ENCODE data around the gene GLI3. TPM values are rescaled to one million over a fixed set of nuclear protein-coding genes. Genes with fewer than 3 reads are reported as not detected.

Gene GLI3
- total RNA-seq, 1 donor from 2014 or later = 32.0 TPM

DNA sequence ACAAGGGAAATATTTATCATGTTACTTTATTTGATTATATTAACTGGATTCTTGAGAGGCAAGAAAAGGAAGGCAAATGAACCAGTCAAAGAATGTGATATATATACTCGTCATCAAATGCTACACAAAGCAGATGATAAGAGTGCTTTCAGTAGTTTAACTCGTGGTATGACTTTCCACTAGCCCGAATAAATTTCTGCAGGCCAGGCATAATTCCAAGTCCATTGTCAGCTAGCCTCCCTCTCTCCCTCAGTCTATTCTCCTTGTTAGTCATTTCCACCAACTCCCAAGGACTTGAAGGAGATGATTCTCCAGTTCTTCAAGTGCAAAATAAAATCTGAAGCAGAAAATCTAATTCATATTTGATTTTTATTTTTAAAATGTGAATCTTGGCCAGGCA lies 190.5 kb downstream of the GLI3 start:
- Histone ChIP-seq H3K9ac (no peak overlapping the region), H3K36me3 (peaks cover 16% of the 10 kb centered on the region), H3K4me1 (no peaks in the 10 kb centered on the region), H4K20me1 (ENCODE audit: low read depth) (peaks cover 51% of the 10 kb centered on the region), H2AFZ (replicated peaks) (no peak overlapping the region), H3K79me2 (ENCODE audit: low read depth) (peaks cover 59% of the 10 kb centered on the region), H3K4me2 (no peak overlapping the region), H3K27ac (no peak overlapping the region), H3K4me3 (no peak overlapping the region), H3K27me3 (no peaks in the 10 kb centered on the region), H3F3A (ENCODE audit: low read depth) (no peaks in the 10 kb centered on the region), H3K9me3 (ENCODE audit: low read depth) (no peaks in the 10 kb centered on the region)
- H3K27ac Mint-ChIP-seq = no peak overlapping the region
- peaks cover 4% of the 10 kb centered on the region for H3K4me1 Mint-ChIP-seq
- H3K36me3 Mint-ChIP-seq = peaks cover 64% of the 10 kb centered on the region
- H3K9me3 Mint-ChIP-seq = no peaks in the 10 kb centered on the region
- H3K27me3 Mint-ChIP-seq (ENCODE audit: insufficient read depth, low read depth) = no peaks in the 10 kb centered on the region
- TF ChIP-seq EZH2phosphoT487 (IDR thresholded peaks at IDR 0.05) (no peak), EZH2 (IDR thresholded peaks at IDR 0.05) (no peak), CTCF (IDR thresholded peaks at IDR 0.05) (no peak)
- H3K4me3 Mint-ChIP-seq = no peak overlapping the region
- DNase-seq (ENCODE audit: low spot score) = no peak

DNA sequence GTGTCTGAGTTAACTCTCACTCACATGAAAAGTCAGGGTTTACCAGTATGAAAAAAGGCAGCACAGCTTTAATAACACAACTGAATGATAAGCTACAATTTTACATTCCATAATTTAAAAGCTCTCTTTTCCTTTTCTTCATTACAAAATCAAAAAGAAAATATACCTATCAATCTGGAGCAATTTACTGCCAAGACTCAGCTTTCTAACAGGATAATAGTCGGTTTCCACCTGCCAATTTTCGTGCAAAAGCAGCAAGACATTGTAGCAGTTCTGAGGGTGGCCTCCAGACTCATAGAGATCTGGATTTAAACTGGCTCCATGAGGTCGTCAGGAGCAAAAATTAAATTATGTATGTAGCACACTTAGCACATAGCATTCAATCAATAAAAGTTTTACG lies 191.0 kb downstream of the GLI3 start:
- Histone ChIP-seq H3K4me3 (no peak overlapping the region), H3F3A (ENCODE audit: low read depth) (no peaks in the 10 kb centered on the region), H3K27me3 (no peaks in the 10 kb centered on the region), H3K4me2 (no peak overlapping the region), H4K20me1 (ENCODE audit: low read depth) (peaks cover 46% of the 10 kb centered on the region), H3K36me3 (peaks cover 16% of the 10 kb centered on the region), H3K9me3 (ENCODE audit: low read depth) (no peaks in the 10 kb centered on the region), H3K9ac (no peak overlapping the region), H3K27ac (no peak overlapping the region), H3K79me2 (ENCODE audit: low read depth) (peaks cover 54% of the 10 kb centered on the region), H3K4me1 (no peaks in the 10 kb centered on the region), H2AFZ (replicated peaks) (no peak overlapping the region)
- TF ChIP-seq CTCF (IDR thresholded peaks at IDR 0.05) (no peak), EZH2 (IDR thresholded peaks at IDR 0.05) (no peak), EZH2phosphoT487 (IDR thresholded peaks at IDR 0.05) (no peak)
- H3K36me3 Mint-ChIP-seq = peaks cover 65% of the 10 kb centered on the region
- H3K27me3 Mint-ChIP-seq (ENCODE audit: insufficient read depth, low read depth) = no peaks in the 10 kb centered on the region
- no peak overlapping the region for H3K27ac Mint-ChIP-seq
- H3K4me1 Mint-ChIP-seq = peaks cover 4% of the 10 kb centered on the region
- H3K9me3 Mint-ChIP-seq = no peaks in the 10 kb centered on the region
- no peak overlapping the region for H3K4me3 Mint-ChIP-seq
- no peak for DNase-seq (ENCODE audit: low spot score)

GRCh38 chr7:42039921-42040320 lies 197.1 kb downstream of the GLI3 start:
- Mint-ChIP-seq H3K9me3 (no peaks in the 10 kb centered on the region), H3K27ac (no peak overlapping the region), H3K4me3 (no peak overlapping the region), H3K4me1 (no peaks in the 10 kb centered on the region), H3K36me3 (peaks cover 65% of the 10 kb centered on the region), H3K27me3 (ENCODE audit: insufficient read depth, low read depth) (no peaks in the 10 kb centered on the region)
- Histone ChIP-seq H2AFZ (replicated peaks) (no peak overlapping the region), H3K4me2 (no peak overlapping the region), H4K20me1 (ENCODE audit: low read depth) (peaks cover 10% of the 10 kb centered on the region), H3F3A (ENCODE audit: low read depth) (no peaks in the 10 kb centered on the region), H3K4me3 (no peak overlapping the region), H3K27me3 (no peaks in the 10 kb centered on the region), H3K9me3 (ENCODE audit: low read depth) (no peaks in the 10 kb centered on the region), H3K79me2 (ENCODE audit: low read depth) (peaks cover 7% of the 10 kb centered on the region), H3K9ac (no peak overlapping the region), H3K27ac (no peak overlapping the region), H3K36me3 (peaks cover 24% of the 10 kb centered on the region), H3K4me1 (no peaks in the 10 kb centered on the region)
- TF ChIP-seq EZH2phosphoT487 (IDR thresholded peaks at IDR 0.05) (no peak), CTCF (IDR thresholded peaks at IDR 0.05) (no peak), EZH2 (IDR thresholded peaks at IDR 0.05) (no peak)
- no peak for DNase-seq (ENCODE audit: low spot score)

Measured in neural progenitor cell (in vitro differentiated cells).